Peyer's patch (tissue), 4 donors: ENCODE data around the gene TLR5. TPM values are rescaled to one million over a fixed set of nuclear protein-coding genes. Genes with fewer than 3 reads are reported as not detected.

Experiments used
- DNase-seq, 3 donors: peaks; one replicate each; pipeline ENCODE4 v3.0.0-alpha.2; 2017 to 2019
- H3K27ac ChIP-seq, 4 donors: fragments of 200-600 bp; sonication (generic); one replicate each; pipeline ENCODE4 v1.5.1; 2016 to 2019
- H3K27me3 ChIP-seq, 2 donors: fragments of 200-600 bp; sonication (generic); one replicate each; pipeline ENCODE4 v1.5.1; 2019
- H3K36me3 ChIP-seq, 3 donors: fragments of 200-600 bp; sonication (generic); one replicate each; pipeline ENCODE4 v1.5.1; 2016 to 2019
- H3K4me1 ChIP-seq, 4 donors: fragments of 200-600 bp; sonication (generic); one replicate each; pipeline ENCODE4 v1.5.1; 2016 to 2019
- H3K4me3 ChIP-seq, 4 donors: fragments of 200-600 bp; sonication (generic); 1 replicate in 3 of 4; 2 replicates in 1 of 4; pipeline ENCODE4 v1.5.1; 2016 to 2019; ENCODE audit warnings: mild to moderate bottlenecking in 1 of 4
- H3K9me3 ChIP-seq, 4 donors: fragments of 200-600 bp; sonication (generic); one replicate each; pipeline ENCODE4 v1.5.1; 2016 to 2019; ENCODE audit warnings: mild to moderate bottlenecking in 1 of 4
- POLR2A ChIP-seq, 2 donors: fragments of 450-650 bp; IDR thresholded peaks; one replicate each; pipeline ENCODE4 v1.5.1; 2017; ENCODE audit warnings: antibody characterized with exemption in 2 of 2, mild to moderate bottlenecking in 2 of 2, moderate library complexity in 2 of 2
- total RNA-seq, 4 donors: library from RNA; depleted of rRNA; stranded (reverse); fragments of >200 nt; gene quantifications; one replicate each; pipeline ENCODE4 v1.1.0, GENCODE V29; 2016
- TF ChIP-seq, protein P1 (sequence below), 6 experiments: fragments of 450-650 bp in 4 of 6; fragments of 200-600 bp in 2 of 6; sonication (generic) in 1 of 6; IDR thresholded peaks; one replicate each; pipeline ENCODE4 v1.5.1; 2017 to 2019; ENCODE audit warnings: antibody characterized with exemption in 6 of 6, mild to moderate bottlenecking in 3 of 6, moderate library complexity in 1 of 6

TLR5 gene
- total RNA-seq, 4 donors from 2014 or later, result 0.85 to 6.6 (median 2.3) TPM

DNA sequence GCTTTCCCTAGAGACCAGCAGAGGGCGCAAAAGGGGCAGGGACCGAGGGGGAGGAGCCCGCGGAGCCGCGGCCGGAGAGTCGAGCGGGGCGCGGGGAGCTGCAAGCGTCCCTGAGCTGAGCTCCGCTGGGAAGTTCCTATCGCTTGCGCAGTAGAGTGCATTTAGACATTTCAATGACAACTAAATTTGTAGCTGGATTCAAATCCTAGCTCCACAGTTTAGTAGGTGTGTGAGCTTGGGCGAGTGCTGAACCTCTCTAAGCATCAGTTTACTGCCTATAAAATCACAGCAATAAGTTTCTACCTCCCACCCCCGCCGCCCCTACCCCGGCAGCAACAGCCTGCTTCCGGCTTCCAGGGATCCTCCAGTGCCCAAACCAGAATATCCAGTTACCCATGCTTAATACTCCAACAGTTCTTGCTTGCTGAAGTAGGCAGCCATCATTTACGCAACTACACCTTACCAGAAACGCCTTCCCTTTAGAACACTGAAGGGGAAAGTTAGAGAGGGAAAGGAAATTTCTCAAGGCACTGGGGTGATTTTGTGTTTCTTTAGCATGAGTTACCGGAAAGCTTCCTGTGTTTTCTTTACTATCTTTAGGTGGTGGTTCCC lies 9.1 kb downstream of the TLR5 start:
- Histone ChIP-seq H3K36me3 (no peaks in the 10 kb centered on the region), H3K9me3 (no peaks in the 10 kb centered on the region), H3K4me3 (peak overlapping the region; percentile 2 to 47 (median 37)), H3K27me3 (no peaks in the 10 kb centered on the region), H3K27ac (peak overlapping the region in 2 of 4 donors; percentile 27 to 40), H3K4me1 (peaks cover 0 to 19% (median 6%) of the 10 kb centered on the region in 4 donors)
- no peak for TF ChIP-seq POLR2A (IDR thresholded peaks at IDR 0.05)
- TF ChIP-seq, protein P1, sequence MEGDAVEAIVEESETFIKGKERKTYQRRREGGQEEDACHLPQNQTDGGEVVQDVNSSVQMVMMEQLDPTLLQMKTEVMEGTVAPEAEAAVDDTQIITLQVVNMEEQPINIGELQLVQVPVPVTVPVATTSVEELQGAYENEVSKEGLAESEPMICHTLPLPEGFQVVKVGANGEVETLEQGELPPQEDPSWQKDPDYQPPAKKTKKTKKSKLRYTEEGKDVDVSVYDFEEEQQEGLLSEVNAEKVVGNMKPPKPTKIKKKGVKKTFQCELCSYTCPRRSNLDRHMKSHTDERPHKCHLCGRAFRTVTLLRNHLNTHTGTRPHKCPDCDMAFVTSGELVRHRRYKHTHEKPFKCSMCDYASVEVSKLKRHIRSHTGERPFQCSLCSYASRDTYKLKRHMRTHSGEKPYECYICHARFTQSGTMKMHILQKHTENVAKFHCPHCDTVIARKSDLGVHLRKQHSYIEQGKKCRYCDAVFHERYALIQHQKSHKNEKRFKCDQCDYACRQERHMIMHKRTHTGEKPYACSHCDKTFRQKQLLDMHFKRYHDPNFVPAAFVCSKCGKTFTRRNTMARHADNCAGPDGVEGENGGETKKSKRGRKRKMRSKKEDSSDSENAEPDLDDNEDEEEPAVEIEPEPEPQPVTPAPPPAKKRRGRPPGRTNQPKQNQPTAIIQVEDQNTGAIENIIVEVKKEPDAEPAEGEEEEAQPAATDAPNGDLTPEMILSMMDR (IDR thresholded peaks at IDR 0.05), result peak; percentile 78 to 97 (median 88)
- peak; percentile 73 to 92 (median 84) for DNase-seq

DNA sequence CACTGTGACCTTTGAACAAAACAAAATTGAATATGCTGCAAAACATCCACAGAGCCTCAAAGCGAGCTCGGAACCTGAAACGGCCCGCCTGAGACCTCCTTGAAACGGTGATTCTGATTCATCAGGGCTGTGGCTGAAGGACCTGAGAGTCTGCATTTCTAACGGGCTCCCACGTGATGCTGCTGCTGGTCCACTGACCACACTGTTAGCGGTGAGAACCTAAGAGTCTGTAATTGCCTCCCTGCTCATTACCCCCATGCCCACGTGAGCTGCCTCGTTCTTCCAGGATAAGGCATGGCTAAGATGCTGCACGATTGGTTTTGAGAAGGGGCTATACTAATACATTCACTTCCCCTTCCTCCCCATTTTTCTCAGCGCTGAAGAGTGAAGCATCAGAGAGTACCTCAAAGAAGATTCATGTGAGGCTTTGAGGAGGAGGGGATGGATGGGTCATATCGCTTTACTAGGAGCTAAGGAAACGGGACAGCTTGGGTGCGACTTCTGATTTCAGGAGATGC lies 9.7 kb downstream of the TLR5 start:
- DNase-seq, result no peak
- H3K27me3 ChIP-seq, result no peaks in the 10 kb centered on the region
- H3K4me3 ChIP-seq, result peak overlapping the region; percentile 2 to 47 (median 37)
- no peaks in the 10 kb centered on the region for H3K36me3 ChIP-seq
- peak overlapping the region in 1 of 4 donors; percentile 40 for H3K27ac ChIP-seq
- peaks cover 0 to 21% (median 6%) of the 10 kb centered on the region in 4 donors for H3K4me1 ChIP-seq
- no peaks in the 10 kb centered on the region for H3K9me3 ChIP-seq
- TF ChIP-seq POLR2A (IDR thresholded peaks at IDR 0.05), result no peak

DNA sequence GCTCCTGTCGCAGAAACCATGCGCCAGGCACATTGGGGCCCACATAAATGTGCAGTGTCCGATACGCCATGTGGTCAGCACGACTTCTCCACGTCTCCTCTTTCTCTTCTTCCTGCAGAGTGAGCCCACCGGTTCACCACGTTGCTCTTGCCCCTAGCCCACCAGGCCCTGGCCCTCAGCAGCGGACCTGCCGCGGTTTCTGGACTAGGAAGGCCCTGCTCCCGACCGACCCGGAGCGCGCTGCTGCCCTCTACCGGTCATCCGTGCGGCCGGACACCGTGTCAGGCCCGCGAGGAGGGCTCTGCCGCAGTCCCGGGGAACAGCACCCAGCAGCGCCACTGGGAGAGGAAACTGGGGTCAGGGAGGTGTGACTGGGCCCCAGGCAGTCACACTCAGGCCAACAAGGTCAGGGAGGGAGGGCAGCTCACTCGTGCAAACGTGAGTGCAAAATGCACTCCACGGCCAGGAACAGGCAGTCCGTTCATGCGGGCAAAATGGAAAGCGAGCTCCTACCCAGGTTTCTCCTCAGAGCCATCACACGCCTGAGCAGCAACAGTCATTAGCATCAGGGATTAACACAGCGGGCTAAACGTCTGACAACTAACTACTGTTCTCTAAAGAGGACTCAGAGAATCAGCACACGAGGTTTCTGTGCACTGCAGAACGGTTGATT lies 13.7 kb downstream of the TLR5 start:
- DNase-seq, result peak; percentile 58 to 86 (median 83)
- no peak overlapping the region for H3K27ac ChIP-seq
- H3K27me3 ChIP-seq, result no peaks in the 10 kb centered on the region
- no peaks in the 10 kb centered on the region for H3K9me3 ChIP-seq
- peaks cover 0 to 20% (median 6%) of the 10 kb centered on the region in 4 donors for H3K4me1 ChIP-seq
- peak overlapping the region in 3 of 4 donors; percentile 16 to 43 (median 28) for H3K4me3 ChIP-seq
- no peaks in the 10 kb centered on the region for H3K36me3 ChIP-seq
- TF ChIP-seq, protein P1 (IDR thresholded peaks at IDR 0.05), result peak in 5 of 6 experiments; percentile 57 to 87 (median 69)
- TF ChIP-seq POLR2A (IDR thresholded peaks at IDR 0.05), result no peak

DNA sequence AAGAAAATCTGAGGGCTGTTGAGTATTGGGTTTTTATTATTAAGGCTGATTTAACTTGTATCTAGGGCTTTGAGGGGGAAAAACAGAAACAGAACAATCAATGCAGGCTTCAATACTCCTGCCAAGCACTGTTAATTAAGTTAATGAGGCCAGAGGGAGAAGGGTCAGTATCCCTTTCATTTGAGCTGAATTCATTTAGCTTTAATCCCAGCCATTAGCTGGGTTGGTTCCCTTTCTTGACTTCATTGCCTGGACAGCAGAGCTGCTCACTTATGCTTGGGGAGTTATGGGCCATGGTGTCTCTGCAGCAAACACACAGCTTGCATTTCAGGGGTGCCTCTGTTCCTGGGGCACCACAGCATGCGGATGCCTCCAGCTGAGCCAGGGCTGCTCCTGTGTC lies 16.3 kb downstream of the TLR5 start:
- no peak for TF ChIP-seq POLR2A (IDR thresholded peaks at IDR 0.05)
- TF ChIP-seq, protein P1 (IDR thresholded peaks at IDR 0.05), result no peak
- peaks cover 0 to 9% (median 2%) of the 10 kb centered on the region in 4 donors for H3K4me1 ChIP-seq

DNA sequence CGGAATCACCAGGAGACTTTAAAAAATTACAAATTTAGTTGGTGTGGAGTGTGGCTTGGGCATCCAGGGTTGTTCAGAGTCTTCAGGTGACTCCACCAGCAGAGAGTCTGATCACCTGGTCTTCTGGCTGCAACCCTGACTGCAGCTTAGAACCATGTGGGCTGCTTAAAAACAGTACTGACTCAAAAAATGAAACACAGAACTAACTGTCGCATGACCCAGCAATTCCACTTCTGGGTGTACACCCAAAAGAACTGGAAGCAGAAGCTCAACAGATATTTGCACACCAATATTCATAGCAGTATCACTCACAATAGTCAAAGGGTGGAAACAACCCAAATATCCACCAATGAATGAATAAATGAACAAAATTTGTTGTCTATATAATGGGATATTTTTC lies 17.3 kb downstream of the TLR5 start:
- no peaks in the 10 kb centered on the region for H3K36me3 ChIP-seq
- no peaks in the 10 kb centered on the region for H3K9me3 ChIP-seq
- TF ChIP-seq POLR2A (IDR thresholded peaks at IDR 0.05), result no peak
- TF ChIP-seq, protein P1 (IDR thresholded peaks at IDR 0.05), result no peak
- no peak overlapping the region for H3K4me3 ChIP-seq
- peaks cover 0 to 9% (median 2%) of the 10 kb centered on the region in 4 donors for H3K4me1 ChIP-seq
- H3K27me3 ChIP-seq, result no peaks in the 10 kb centered on the region
- no peak for DNase-seq
- no peak overlapping the region for H3K27ac ChIP-seq

More for the DNA sequence above, 16.3 kb downstream of the TLR5 start:
- no peak for DNase-seq
- Histone ChIP-seq H3K27ac (no peak overlapping the region), H3K4me3 (no peak overlapping the region), H3K9me3 (no peaks in the 10 kb centered on the region), H3K36me3 (no peaks in the 10 kb centered on the region), H3K27me3 (no peaks in the 10 kb centered on the region)
